GM12891 (cell line): ENCODE measurements around the gene CARS1.

Source experiments
- DNase-seq: peaks from one replicate; pipeline ENCODE4 v3.0.0; 2011; ENCODE audit warnings: low spot score; ENCODE audit not compliant: insufficient read length
- FAIRE-seq: peaks from 2 replicates; lab custom pipeline; 2011; peaks lifted over from hg19 to GRCh38; lab: Jason Lieb, UNC
- PAX5 ChIP-seq: IDR thresholded peaks from 2 replicates; pipeline ENCODE4 v1.6.1; 2011; ENCODE audit warnings: low read length, moderate library complexity, mild to moderate bottlenecking; ENCODE audit not compliant: insufficient read depth, severe bottlenecking
- POLR2A ChIP-seq: IDR thresholded peaks from 2 replicates; pipeline ENCODE4 v1.6.1; 2011; ENCODE audit warnings: low read depth, low read length, control low read depth
- POLR2AphosphoS5 ChIP-seq: IDR thresholded peaks from 2 replicates; pipeline ENCODE4 v1.6.1; 2011; ENCODE audit warnings: low read depth, low read length, control low read depth
- POU2F2 ChIP-seq: IDR thresholded peaks from 2 replicates; pipeline ENCODE4 v1.6.1; 2011; ENCODE audit warnings: low read depth, mild to moderate bottlenecking, control low read depth, low read length, moderate library complexity
- SPI1 ChIP-seq: IDR thresholded peaks from 2 replicates; pipeline ENCODE4 v1.6.1; 2011; ENCODE audit warnings: low read depth, low read length, control low read depth
- TAF1 ChIP-seq: IDR thresholded peaks from 2 replicates; pipeline ENCODE4 v1.6.1; 2011; ENCODE audit warnings: low read depth, low read length, control low read depth

The CARS1 gene

DNA sequence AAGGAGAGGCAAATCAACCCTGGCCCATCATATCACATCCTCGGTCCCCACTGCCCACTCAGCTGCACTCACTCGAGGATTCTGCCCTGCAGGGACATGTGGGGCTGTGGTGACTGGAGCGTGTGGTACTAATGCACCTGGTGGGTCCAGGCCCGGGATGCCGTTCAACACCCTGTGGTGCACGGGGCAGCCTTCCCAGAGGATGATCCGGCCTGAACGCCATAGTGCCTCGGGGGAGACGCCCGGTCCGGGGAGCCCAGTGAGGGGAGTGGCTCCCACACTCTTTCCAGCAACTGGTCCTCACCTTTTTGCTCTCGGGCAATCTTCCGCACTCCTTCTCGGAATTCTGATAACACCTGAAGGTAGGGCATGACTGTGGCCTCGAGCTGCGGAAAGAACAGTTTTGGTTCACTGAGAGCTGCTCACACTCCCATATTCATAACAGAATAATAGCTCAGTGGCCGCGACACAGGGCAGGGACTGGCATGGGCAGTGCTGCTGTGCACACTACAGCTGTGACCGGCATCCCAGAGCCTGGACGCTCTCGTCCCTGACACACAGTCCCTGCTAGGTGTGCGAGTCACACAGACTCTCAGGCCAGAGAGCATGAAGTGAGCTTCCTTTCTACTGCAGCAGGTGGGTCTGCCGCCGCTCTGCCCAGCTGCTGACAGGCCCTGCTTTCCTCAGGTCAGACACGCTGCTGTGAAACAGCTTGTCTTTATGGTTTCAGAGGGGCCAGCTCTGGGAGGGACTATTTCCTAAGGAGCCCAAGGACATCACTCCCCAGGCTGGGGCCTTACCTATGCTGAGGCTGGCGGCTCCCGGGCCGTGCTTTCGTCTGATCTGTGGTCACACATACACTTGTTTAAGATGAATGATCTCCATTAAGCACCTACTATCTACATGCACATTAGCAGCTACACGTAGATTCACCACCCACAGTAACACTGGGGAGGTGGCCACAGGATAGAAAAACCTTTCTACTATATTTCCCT, 45.0 kb downstream of the CARS1 start:
- TF ChIP-seq PAX5 = no peak
- no peak for TF ChIP-seq SPI1
- no peak for TF ChIP-seq POLR2A
- no peak for TF ChIP-seq POLR2AphosphoS5
- no peak for TF ChIP-seq POU2F2
- TF ChIP-seq TAF1 = no peak
- no peak for DNase-seq
- FAIRE-seq = no peak

DNA sequence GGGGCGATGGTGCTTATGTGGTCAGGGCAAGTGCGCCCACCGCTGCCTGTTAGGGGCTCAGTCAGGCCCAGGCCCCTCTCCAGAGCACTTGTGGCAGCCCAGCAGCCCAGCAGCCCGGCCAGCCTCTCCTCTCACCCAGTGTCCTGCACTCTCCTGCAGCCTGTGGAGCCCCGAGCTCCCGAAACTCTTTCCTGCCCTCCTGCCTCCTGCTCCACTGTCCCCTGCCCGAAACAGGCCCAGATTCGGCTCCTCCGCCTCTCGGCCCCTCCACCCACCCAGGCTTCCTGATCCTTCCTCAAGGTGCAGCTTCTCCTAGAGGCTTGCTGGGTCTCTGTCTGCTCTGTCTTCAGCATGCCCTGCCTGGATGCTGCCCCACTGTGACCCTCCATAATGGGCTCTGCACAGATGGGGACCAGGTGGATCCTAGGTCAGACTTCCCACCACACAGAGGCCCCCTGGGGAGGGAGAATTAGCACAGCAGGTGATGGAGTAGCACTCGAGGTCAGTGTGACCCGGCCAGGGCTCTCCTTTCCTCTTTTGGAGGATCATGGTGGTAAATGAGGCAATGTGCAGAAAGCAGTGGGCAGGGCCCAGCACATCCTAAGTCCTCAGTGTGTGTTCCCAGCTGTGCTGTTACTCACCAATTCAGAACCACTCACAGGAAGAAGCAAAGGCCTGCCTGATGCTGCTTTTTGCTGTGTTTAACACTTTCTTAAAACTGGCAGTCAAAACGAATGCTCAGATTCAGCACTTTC, 46.5 kb downstream of the CARS1 start:
- TF ChIP-seq POU2F2 = no peak
- no peak for TF ChIP-seq PAX5
- no peak for TF ChIP-seq POLR2A
- TF ChIP-seq POLR2AphosphoS5 = no peak
- no peak for TF ChIP-seq TAF1
- no peak for TF ChIP-seq SPI1
- FAIRE-seq (no peak), DNase-seq (no peak)

DNA sequence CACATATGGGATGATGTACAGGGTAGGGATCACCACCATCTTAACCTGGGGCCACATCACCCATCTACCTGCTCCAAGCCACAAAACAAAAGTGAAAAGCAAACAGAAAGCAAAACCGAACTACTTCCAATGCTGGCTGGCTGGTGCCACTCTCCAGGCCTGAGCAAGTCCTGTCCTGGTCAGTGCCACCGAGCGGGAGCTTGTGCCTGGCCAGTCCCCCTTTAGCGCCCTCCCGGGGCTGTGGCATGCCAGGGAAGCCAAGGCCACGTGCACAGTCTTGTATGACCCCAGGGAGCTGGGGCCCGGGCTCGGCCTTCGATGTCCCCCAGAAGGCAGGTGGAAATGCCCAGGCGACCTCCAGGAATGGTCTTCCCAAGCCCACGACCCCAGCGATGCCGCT, 47.2 kb downstream of the CARS1 start:
- no peak for TF ChIP-seq TAF1
- TF ChIP-seq POLR2AphosphoS5 = no peak
- no peak for TF ChIP-seq SPI1
- TF ChIP-seq POU2F2 = no peak
- no peak for TF ChIP-seq PAX5
- no peak for TF ChIP-seq POLR2A
- no peak for FAIRE-seq
- no peak for DNase-seq

DNA sequence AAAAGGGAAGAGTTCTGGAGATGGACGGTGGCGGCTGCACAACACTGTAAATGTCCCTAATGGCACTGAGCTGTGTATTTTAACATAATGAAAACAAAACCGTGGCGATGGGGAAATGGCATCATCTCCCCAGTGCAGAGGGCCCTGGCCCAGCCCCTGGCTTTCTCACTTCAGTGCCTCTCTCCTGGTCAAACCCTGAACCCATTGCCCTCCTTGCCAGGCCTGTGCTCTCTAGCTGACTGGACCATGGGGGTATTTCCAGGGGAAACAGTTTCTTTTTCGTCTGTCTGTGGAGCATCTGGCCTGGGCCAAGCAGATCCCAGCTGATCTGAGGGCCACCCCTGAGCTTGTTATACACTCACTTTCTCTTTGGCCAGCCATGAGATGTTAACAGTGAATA, 47.7 kb downstream of the CARS1 start:
- FAIRE-seq = no peak
- DNase-seq = no peak
- no peak for TF ChIP-seq POLR2AphosphoS5
- no peak for TF ChIP-seq POLR2A
- no peak for TF ChIP-seq TAF1
- no peak for TF ChIP-seq POU2F2
- no peak for TF ChIP-seq SPI1
- TF ChIP-seq PAX5 = no peak

DNA sequence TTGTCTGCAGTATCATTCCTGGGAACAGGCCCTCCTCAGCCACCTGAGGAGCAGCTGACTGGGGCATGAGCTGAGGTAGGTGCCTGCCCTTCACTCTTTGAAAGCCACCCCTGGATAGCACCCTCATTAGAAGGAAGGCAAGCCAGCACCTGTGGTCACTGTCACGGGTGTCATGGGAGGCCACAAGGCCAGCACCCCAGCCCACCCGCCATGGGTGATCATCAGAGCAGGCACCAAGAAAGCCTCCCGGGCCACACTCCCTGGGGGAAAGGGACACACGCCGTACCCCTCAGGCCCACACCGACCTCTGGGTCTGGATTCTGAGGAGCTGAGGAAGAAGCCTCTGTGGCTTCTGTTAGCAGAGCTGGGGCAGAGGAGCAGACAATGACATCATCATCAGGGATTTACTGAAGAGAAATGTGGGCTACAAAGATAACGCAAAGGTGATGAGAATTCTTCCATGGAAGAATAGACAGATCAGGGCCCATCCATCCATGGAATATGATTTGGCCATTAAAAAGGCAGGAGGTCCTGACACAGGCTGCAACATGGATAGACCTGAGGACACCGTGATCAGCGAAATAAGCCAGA, 48.4 kb downstream of the CARS1 start:
- TF ChIP-seq TAF1 = no peak
- no peak for FAIRE-seq
- no peak for DNase-seq

DNA sequence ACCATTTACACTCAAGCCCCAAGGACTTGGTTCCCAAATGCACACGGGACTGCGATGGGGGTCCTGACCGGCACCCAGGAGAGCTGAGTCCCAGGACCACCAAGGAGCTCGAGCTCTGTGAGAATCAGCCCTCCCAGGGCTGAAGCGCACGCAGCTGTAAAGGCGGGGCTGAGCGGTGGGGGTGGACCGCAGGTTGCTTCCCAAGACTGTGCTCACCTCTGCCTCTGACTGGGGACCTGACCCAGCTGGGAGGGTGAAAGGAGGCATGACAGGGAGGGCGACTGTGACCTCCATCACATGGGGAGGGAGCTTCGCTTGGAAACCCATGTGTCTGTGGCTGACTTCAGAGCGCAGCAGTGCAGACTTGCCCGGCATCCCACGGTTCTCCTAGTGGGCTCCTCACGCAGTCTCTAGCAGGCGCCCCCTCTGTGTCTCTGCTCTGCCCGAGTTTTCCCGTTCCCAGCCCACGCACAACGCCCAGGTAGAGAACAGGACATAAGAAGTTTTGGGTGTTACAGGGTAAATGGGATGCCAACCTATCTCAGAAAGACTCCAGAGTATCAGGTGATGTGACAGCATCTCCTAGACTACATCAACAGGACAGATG, 49.7 kb downstream of the CARS1 start:
- TF ChIP-seq TAF1 (no peak), POLR2A (no peak), POU2F2 (no peak), SPI1 (no peak), PAX5 (no peak)
- FAIRE-seq (no peak), DNase-seq (no peak)

DNA sequence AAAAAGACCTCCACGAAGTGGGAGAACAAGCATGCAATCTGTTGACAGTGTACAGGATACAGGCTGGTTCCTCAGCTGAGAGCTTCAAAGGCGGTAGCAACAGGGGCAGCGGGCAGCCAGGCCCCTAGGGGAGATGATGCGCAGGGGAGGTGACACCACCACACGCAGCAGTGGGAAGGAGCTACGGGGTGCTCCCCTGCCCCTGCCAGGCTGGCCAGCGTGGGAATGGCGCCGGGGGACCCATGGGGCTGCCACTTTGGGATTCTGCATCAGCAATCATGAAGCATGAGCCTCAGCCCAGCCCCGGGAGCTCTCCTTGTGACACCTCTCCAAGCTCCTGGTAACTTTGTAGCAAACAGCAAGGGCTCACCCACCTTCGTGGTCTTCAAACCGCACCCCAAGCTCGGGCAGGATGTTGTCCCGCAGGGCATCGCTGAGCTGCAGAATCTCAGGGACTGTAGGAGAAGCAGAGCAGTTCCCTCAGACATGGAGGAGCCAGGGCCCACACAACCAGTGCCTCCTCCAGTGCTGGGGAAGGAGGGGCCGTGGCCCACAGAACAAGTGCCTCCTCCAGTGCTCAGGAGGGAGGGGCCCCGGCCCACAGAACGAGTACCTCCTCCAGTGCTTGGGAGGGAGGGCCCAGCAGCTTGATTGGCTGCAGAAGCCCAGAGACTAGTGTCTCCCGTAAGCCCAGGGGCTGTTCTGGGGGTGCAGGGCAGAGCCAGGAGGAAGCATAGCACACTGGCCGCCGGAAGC, 50.5 kb downstream of the CARS1 start:
- TF ChIP-seq PAX5 = no peak
- TF ChIP-seq SPI1 = no peak
- FAIRE-seq (no peak), DNase-seq (no peak)

DNA sequence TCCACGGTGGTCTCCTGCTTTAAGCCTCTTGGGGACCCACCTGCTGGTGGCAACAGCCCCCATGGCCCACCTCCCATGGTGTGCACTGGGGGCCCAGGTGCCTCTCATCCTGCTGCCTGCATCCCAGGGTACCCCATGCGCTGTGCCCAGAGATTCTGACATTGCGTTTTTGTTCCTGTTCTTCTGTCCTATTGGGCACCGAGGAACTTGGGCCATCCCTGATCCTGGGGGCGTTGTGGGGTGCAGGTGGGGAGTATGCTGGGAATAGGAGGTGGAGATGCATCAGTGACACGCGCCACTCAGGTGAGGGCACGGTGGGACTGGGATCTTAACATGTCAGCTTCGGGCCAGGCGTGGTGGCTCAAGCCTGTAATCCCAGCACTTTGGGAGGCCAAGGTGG, 52.7 kb downstream of the CARS1 start:
- no peak for DNase-seq
- TF ChIP-seq PAX5 = no peak
- no peak for TF ChIP-seq POLR2AphosphoS5
- no peak for FAIRE-seq

DNA sequence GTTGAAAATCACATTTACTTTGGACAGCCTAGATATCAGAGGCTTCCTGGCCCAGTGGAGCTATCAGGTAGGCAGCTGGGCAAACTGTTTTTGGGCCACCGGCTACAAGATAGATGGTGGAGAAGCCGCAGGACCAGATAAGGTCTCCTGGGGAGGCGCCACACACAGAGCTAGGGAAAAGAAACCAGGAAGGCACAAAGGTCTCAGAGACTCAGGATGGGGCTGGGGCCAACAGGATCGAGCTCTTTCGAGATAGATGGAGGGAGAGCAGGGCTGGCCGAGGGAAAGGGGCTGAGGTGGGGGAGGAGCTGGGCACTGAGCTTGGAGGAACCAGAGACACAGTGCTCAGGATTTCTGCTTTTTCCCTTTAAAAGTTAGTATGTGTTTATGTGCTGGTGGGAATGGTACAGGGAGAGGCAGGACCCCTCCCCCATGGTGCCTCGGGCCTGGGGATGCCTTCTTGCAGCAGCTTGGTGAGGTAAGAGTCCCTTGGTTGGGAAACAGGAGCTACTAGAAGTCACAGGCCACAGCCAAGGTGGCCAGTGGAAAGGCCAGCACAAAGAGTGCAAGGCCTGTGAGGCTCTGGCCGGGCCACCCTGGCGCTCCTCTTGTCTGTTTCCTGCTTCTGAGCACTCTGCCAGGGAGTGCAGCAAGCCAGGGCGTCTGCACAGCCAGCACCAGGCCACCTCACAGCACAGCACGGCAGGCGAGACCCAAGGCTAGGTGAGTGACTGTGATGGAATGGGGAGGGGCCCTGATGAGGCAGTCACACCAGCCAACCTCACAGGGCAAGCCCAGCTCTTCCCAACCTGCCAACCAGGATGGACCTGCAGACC, 53.6 kb downstream of the CARS1 start:
- TF ChIP-seq SPI1 (no peak), POLR2A (no peak), POLR2AphosphoS5 (no peak), POU2F2 (no peak), PAX5 (no peak), TAF1 (no peak)
- DNase-seq = no peak
- no peak for FAIRE-seq

DNA sequence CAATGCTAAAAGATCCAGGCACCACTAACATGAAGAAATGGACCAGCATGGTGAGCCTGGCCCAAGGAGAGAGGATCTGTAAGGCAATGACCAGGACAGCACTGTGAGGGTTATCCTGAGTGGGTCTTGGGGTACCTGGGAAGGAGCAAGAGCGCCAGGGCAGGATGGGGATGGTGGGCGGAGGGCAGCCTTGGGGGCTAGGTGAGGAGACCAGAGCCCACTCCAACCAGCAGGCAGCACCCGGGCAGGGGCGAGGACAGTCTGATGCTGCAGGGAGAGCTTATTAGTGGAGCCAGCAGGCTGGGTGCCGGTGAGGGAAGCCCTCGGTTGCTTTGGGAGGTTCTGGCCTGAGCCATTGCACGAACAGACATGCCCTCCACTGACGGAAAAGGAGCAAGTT, 54.4 kb downstream of the CARS1 start:
- FAIRE-seq (no peak), DNase-seq (no peak)
- TF ChIP-seq POU2F2 (no peak), TAF1 (no peak), POLR2AphosphoS5 (no peak), PAX5 (no peak), POLR2A (no peak), SPI1 (no peak)
